Measurements from ENCODE around the gene PRDM15. TPM values are rescaled to one million over a fixed set of nuclear protein-coding genes. Genes with fewer than 3 reads are reported as not detected.

PRDM15 gene
- polyA plus RNA-seq, 3 donors: 0.19 to 19.0 (median 0.74) TPM

GRCh38 chr21:41803316-41803715, 75.8 kb downstream of the PRDM15 start:
- Histone ChIP-seq H3K4me3 (replicated peaks in 1 of 3; ENCODE audit: low read depth in 2 of 3, low read length in 3 of 3) (no peak overlapping the region), H4K20me1 (ENCODE audit: insufficient read depth, low read length) (no peaks in the 10 kb centered on the region), H3K27ac (ENCODE audit: low read depth in 1 of 2, low read length in 2 of 2) (no peak overlapping the region), H3K79me2 (ENCODE audit: insufficient read depth, low read length) (no peaks in the 10 kb centered on the region), H2AFZ (ENCODE audit: insufficient read depth, low read depth, low read length, poor library complexity, severe bottlenecking) (no peak overlapping the region), H3K4me2 (replicated peaks; ENCODE audit: extremely low read depth, low read length, poor library complexity, severe bottlenecking) (no peak overlapping the region), H3K9ac (ENCODE audit: insufficient read depth, low read length, poor library complexity, severe bottlenecking) (no peak overlapping the region), H3K36me3 (replicated peaks in 1 of 2; ENCODE audit: control insufficient read depth in 1 of 2, insufficient read depth in 2 of 2, low read length in 2 of 2) (peaks cover 11 to 62% of the 10 kb centered on the region in 2 donors), H3K27me3 (ENCODE audit: control insufficient read depth in 2 of 2, insufficient read depth in 2 of 2, low read length in 2 of 2) (no peaks in the 10 kb centered on the region), H3K4me1 (ENCODE audit: control insufficient read depth in 1 of 2, insufficient read depth in 2 of 2, low read length in 2 of 2) (peaks cover 14 to 24% of the 10 kb centered on the region in 2 donors), H3K9me3 (replicated peaks in 1 of 2; ENCODE audit: control insufficient read depth in 1 of 2, insufficient read depth in 1 of 2, low read length in 2 of 2) (no peaks in the 10 kb centered on the region)
- Mint-ChIP-seq H3K4me3 (no peak overlapping the region), H3K36me3 (peaks cover 54 to 57% of the 10 kb centered on the region in 2 donors), H3K27ac (peak overlapping the region in 3 of 7 donors; percentile 15 to 84 (median 46)), H3K4me1 (peaks cover 21% of the 10 kb centered on the region), H3K27me3 (ENCODE audit: low read depth in 3 of 3) (peaks cover 0 to 3% (median 2%) of the 10 kb centered on the region in 3 donors), H3K9me3 (peaks cover 0 to 6% (median 3%) of the 10 kb centered on the region in 7 donors)
- WGBS (ENCODE audit: insufficient coverage): 66% methylated on average over 13 of the region's 13 CpGs
- intact Hi-C loops (cut with micrococcal nuclease): no loop called here
- DNase-seq: no peak
- TF ChIP-seq, protein P1, sequence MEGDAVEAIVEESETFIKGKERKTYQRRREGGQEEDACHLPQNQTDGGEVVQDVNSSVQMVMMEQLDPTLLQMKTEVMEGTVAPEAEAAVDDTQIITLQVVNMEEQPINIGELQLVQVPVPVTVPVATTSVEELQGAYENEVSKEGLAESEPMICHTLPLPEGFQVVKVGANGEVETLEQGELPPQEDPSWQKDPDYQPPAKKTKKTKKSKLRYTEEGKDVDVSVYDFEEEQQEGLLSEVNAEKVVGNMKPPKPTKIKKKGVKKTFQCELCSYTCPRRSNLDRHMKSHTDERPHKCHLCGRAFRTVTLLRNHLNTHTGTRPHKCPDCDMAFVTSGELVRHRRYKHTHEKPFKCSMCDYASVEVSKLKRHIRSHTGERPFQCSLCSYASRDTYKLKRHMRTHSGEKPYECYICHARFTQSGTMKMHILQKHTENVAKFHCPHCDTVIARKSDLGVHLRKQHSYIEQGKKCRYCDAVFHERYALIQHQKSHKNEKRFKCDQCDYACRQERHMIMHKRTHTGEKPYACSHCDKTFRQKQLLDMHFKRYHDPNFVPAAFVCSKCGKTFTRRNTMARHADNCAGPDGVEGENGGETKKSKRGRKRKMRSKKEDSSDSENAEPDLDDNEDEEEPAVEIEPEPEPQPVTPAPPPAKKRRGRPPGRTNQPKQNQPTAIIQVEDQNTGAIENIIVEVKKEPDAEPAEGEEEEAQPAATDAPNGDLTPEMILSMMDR (IDR thresholded peaks at IDR 0.05): no peak

- H4K20me1 ChIP-seq (ENCODE audit: insufficient read depth, low read length): no peaks in the 10 kb centered on the region
- Mint-ChIP-seq H3K9me3 (peaks cover 0 to 6% (median 4%) of the 10 kb centered on the region in 7 donors), H3K36me3 (peaks cover 59% of the 10 kb centered on the region in 2 donors), H3K4me1 (peaks cover 21% of the 10 kb centered on the region), H3K27ac (peak overlapping the region; percentile 27 to 92 (median 84)), H3K27me3 (ENCODE audit: low read depth in 3 of 3) (peaks cover 0 to 3% (median 2%) of the 10 kb centered on the region in 3 donors), H3K4me3 (peak overlapping the region; percentile 60 to 81)
- 53% methylated on average over 18 of the region's 19 CpGs for WGBS (ENCODE audit: insufficient coverage)
- H2AFZ ChIP-seq (ENCODE audit: insufficient read depth, low read depth, low read length, poor library complexity, severe bottlenecking): no peak overlapping the region
- peak overlapping the region in 2 of 3 experiments; percentile 18 to 59 for H3K4me3 ChIP-seq (replicated peaks in 1 of 3; ENCODE audit: low read depth in 2 of 3, low read length in 3 of 3)
- H3K79me2 ChIP-seq (ENCODE audit: insufficient read depth, low read length): no peaks in the 10 kb centered on the region
- intact Hi-C loops (cut with micrococcal nuclease): no loop called here
- H3K27me3 ChIP-seq (ENCODE audit: control insufficient read depth in 2 of 2, insufficient read depth in 2 of 2, low read length in 2 of 2): no peaks in the 10 kb centered on the region
- H3K27ac ChIP-seq (ENCODE audit: low read depth in 1 of 2, low read length in 2 of 2): peak overlapping the region; percentile 33 to 37
- no peaks in the 10 kb centered on the region for H3K9me3 ChIP-seq (replicated peaks in 1 of 2; ENCODE audit: control insufficient read depth in 1 of 2, insufficient read depth in 1 of 2, low read length in 2 of 2)
- peak overlapping the region; percentile 48 for H3K4me2 ChIP-seq (replicated peaks; ENCODE audit: extremely low read depth, low read length, poor library complexity, severe bottlenecking)
- DNase-seq: peak in 1 of 3 donors; percentile 16
- H3K4me1 ChIP-seq (ENCODE audit: control insufficient read depth in 1 of 2, insufficient read depth in 2 of 2, low read length in 2 of 2): peaks cover 14 to 24% of the 10 kb centered on the region in 2 donors
- peaks cover 8 to 61% of the 10 kb centered on the region in 2 donors for H3K36me3 ChIP-seq (replicated peaks in 1 of 2; ENCODE audit: control insufficient read depth in 1 of 2, insufficient read depth in 2 of 2, low read length in 2 of 2)
- TF ChIP-seq, protein P1 (IDR thresholded peaks at IDR 0.05): no peak
- H3K9ac ChIP-seq (ENCODE audit: insufficient read depth, low read length, poor library complexity, severe bottlenecking): no peak overlapping the region
Measured at GRCh38 chr21:41802684-41803083, 76.5 kb downstream of the PRDM15 start.
